ENCODE measurements around the gene NYAP2. TPM values are rescaled to one million over a fixed set of nuclear protein-coding genes. Genes with fewer than 3 reads are reported as not detected.

Gene NYAP2
- total and polyA plus RNA-seq, 10 of the 15 experiments (the other 5 are each of a cell fraction or from before 2014, with no cell fraction given): 0.03 TPM; not detected in 9

DNA sequence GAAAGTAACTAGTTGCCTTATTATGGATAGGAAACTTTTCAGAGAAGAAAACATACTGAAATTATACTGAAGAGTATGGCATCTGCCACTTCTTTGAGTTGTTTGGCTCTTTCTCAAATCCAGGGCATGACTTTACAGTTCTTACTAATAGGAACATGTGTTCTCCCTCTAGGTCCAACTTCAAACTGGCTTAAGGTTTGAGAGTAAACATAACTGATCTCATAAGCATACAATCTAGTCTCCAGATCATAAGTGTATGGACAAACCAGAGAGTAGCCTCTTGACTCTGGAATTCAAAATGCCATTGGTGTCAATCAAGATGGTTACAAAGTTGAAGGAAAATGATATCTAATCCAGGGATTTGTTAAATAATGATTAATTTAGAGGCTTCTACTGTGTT, 101.5 kb downstream of the NYAP2 start (continued):
- TF ChIP-seq ZBTB11 (CRISPR knock-in tag; IDR thresholded peaks at IDR 0.05) (no peak), FOS (IDR thresholded peaks at IDR 0.05; ENCODE audit: borderline replicate concordance, extremely low read depth, insufficient read length) (no peak), CEBPZ (IDR thresholded peaks at IDR 0.05; ENCODE audit: low read depth, low read length) (no peak), SKIL (IDR thresholded peaks at IDR 0.05; ENCODE audit: low read depth, poor library complexity, severe bottlenecking) (no peak), KLF5 (IDR thresholded peaks at IDR 0.05; ENCODE audit: partially characterized antibody) (no peak), MYB (IDR thresholded peaks at IDR 0.05; ENCODE audit: borderline replicate concordance, low read depth, low read length) (no peak)
- TF ChIP-seq, protein P1, sequence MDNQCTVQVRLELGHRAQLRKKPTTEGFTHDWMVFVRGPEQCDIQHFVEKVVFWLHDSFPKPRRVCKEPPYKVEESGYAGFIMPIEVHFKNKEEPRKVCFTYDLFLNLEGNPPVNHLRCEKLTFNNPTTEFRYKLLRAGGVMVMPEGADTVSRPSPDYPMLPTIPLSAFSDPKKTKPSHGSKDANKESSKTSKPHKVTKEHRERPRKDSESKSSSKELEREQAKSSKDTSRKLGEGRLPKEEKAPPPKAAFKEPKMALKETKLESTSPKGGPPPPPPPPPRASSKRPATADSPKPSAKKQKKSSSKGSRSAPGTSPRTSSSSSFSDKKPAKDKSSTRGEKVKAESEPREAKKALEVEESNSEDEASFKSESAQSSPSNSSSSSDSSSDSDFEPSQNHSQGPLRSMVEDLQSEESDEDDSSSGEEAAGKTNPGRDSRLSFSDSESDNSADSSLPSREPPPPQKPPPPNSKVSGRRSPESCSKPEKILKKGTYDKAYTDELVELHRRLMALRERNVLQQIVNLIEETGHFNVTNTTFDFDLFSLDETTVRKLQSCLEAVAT (IDR thresholded peaks at IDR 0.05): no peak
- TF ChIP-seq, protein P2, sequence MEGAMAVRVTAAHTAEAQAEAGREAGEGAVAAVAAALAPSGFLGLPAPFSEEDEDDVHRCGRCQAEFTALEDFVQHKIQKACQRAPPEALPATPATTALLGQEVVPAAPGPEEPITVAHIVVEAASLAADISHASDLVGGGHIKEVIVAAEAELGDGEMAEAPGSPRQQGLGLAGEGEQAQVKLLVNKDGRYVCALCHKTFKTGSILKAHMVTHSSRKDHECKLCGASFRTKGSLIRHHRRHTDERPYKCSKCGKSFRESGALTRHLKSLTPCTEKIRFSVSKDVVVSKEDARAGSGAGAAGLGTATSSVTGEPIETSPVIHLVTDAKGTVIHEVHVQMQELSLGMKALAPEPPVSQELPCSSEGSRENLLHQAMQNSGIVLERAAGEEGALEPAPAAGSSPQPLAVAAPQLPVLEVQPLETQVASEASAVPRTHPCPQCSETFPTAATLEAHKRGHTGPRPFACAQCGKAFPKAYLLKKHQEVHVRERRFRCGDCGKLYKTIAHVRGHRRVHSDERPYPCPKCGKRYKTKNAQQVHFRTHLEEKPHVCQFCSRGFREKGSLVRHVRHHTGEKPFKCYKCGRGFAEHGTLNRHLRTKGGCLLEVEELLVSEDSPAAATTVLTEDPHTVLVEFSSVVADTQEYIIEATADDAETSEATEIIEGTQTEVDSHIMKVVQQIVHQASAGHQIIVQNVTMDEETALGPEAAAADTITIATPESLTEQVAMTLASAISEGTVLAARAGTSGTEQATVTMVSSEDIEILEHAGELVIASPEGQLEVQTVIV (IDR thresholded peaks at IDR 0.05; ENCODE audit: borderline replicate concordance, partially characterized antibody): no peak
- TF ChIP-seq, protein P3, sequence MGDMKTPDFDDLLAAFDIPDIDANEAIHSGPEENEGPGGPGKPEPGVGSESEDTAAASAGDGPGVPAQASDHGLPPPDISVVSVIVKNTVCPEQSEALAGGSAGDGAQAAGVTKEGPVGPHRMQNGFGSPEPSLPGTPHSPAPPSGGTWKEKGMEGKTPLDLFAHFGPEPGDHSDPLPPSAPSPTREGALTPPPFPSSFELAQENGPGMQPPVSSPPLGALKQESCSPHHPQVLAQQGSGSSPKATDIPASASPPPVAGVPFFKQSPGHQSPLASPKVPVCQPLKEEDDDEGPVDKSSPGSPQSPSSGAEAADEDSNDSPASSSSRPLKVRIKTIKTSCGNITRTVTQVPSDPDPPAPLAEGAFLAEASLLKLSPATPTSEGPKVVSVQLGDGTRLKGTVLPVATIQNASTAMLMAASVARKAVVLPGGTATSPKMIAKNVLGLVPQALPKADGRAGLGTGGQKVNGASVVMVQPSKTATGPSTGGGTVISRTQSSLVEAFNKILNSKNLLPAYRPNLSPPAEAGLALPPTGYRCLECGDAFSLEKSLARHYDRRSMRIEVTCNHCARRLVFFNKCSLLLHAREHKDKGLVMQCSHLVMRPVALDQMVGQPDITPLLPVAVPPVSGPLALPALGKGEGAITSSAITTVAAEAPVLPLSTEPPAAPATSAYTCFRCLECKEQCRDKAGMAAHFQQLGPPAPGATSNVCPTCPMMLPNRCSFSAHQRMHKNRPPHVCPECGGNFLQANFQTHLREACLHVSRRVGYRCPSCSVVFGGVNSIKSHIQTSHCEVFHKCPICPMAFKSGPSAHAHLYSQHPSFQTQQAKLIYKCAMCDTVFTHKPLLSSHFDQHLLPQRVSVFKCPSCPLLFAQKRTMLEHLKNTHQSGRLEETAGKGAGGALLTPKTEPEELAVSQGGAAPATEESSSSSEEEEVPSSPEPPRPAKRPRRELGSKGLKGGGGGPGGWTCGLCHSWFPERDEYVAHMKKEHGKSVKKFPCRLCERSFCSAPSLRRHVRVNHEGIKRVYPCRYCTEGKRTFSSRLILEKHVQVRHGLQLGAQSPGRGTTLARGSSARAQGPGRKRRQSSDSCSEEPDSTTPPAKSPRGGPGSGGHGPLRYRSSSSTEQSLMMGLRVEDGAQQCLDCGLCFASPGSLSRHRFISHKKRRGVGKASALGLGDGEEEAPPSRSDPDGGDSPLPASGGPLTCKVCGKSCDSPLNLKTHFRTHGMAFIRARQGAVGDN (IDR thresholded peaks at IDR 0.05): no peak

Measured in GM12878 (cell line).